SJSA1 (cell line): Measurements from ENCODE around the gene MAP3K5. TPM values are rescaled to one million over a fixed set of nuclear protein-coding genes. Genes with fewer than 3 reads are reported as not detected.
"Not testable (repeated sequence)": the region's sequence is repeated elsewhere in the genome, so short reads cannot be mapped to it uniquely, and the experiment has no call there.

Experiments
- DNase-seq, 2 experiments: peaks; one replicate each; pipeline ENCODE4 v3.0.0-alpha.2; 2015 to 2020; ENCODE audit warnings: low spot score in 2 of 2, low read depth in 1 of 2
- H3K27ac ChIP-seq: fragments of 250-450 bp; sonication (Bioruptor Pico); 2 replicates; pipeline ENCODE4 v1.5.1; 2020; ENCODE audit warnings: mild to moderate bottlenecking, moderate library complexity
- H3K27me3 ChIP-seq: fragments of 250-450 bp; sonication (Bioruptor Pico); replicated peaks from 2 replicates; pipeline ENCODE4 v1.5.1; 2020; ENCODE audit warnings: mild to moderate bottlenecking, moderate library complexity
- H3K36me3 ChIP-seq: fragments of 250-450 bp; sonication (Bioruptor Pico); 2 replicates; pipeline ENCODE4 v1.5.1; 2020; ENCODE audit warnings: mild to moderate bottlenecking
- H3K4me1 ChIP-seq: fragments of 250-450 bp; sonication (Bioruptor Pico); replicated peaks from 2 replicates; pipeline ENCODE4 v1.6.1; 2021; ENCODE audit warnings: mild to moderate bottlenecking
- H3K4me3 ChIP-seq: fragments of 250-450 bp; sonication (Bioruptor Pico); 2 replicates; pipeline ENCODE4 v1.5.1; 2020; ENCODE audit warnings: mild to moderate bottlenecking
- H3K9me3 ChIP-seq: fragments of 250-450 bp; sonication (Bioruptor Pico); replicated peaks from 2 replicates; pipeline ENCODE4 v1.5.1; 2020; ENCODE audit warnings: mild to moderate bottlenecking
- total RNA-seq: library from RNA; depleted of rRNA; stranded (reverse); fragments of >200 nt; shearing (Covaris generic); gene quantifications from 2 replicates; pipeline ENCODE4 v1.2.3, GENCODE V29; 2014

Gene MAP3K5
- total RNA-seq, 1 experiment from 2014 or later, result 10.7 TPM

DNA sequence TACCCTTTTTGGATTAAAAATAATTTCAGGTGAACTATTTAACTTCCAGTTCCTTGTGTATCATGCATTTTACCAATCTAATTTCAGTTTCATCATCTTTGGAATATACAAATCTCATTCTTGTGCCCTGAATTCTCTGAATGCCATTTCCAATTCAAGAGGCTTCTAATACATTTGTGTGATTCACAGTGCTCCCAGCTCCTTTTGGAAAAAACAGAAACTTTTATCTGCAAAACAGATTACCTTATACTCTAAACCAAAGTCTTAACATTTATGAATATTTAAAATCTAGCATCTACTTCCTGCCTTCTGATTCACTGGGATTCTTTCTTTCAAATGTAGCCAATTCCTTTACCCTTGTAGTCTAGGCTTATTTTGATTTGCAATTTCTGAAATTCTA, 19.0 kb upstream of the MAP3K5 start:
- DNase-seq, result no peak
- no peak overlapping the region for H3K27ac ChIP-seq

DNA sequence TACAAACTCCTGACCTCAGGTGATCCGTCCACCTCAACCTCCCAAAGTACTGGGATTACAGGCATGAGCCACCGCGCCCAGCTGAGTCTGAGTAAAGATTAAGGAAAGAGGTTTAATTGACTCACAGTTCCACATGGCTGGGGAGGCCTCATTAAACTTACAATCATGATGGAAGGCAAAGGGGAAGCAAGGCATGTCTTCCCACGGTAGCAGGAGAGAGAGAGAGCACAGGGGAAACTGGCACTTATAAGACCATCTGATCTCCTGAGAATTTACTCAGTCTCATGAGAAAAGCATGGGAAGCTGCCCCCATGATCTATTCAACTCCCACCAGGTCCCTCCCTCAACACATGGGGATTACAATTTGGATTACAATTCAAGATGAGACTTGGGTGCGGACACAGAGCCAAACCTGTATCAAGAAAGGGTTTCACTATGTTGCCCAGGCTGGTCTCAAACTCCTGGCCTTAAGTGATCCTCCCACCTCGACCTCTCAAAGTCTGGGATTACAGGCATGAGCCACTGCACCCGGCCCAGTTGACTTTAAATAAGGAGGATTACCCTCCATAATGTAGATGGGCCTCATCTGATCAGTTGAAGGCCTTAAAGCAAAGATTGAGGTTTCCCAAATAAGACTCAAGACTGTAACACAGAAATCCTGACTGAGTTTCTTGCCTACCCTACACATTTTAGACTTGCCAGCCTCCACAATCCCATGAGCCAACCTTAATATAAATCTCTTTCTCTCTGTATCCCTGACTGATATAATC, 17.0 kb upstream of the MAP3K5 start:
- H3K4me3 ChIP-seq, result no peak overlapping the region
- no peaks in the 10 kb centered on the region for H3K4me1 ChIP-seq
- no peak for DNase-seq

More for the DNA sequence above, 19.0 kb upstream of the MAP3K5 start:
- no peak overlapping the region for H3K4me3 ChIP-seq
- no peaks in the 10 kb centered on the region; the same call in 1 of the 2 replicates for H3K27me3 ChIP-seq
- H3K9me3 ChIP-seq, result no peaks in the 10 kb centered on the region
- H3K4me1 ChIP-seq, result no peaks in the 10 kb centered on the region
- no peaks in the 10 kb centered on the region for H3K36me3 ChIP-seq

DNA sequence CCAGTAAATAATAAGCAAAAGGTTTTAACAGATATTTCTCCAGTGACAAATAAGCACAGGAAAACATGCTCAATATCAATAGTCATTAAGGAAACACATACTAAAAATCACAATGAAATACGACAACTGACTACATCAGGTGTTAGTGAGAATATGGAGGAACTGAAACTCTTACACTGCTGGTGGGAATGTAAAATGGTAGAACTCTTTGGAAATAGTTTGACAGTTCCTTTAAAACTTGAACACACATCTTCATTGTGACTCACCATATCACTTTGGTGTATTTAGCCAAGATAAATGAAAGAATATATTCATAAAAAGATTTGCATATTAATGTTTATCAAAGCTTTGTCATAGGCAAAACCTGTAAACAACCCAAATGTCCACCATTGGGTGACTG, 11.3 kb upstream of the MAP3K5 start:
- H3K27ac ChIP-seq, result no peak overlapping the region
- no peaks in the 10 kb centered on the region for H3K4me1 ChIP-seq
- H3K27me3 ChIP-seq, result peaks cover 4% of the 10 kb centered on the region; the same call in 1 of the 2 replicates
- no peaks in the 10 kb centered on the region for H3K9me3 ChIP-seq
- DNase-seq, result no peak
- H3K36me3 ChIP-seq, result no peaks in the 10 kb centered on the region
- H3K4me3 ChIP-seq, result no peak overlapping the region

More for the DNA sequence above, 17.0 kb upstream of the MAP3K5 start:
- Histone ChIP-seq H3K36me3 (no peaks in the 10 kb centered on the region), H3K27ac (no peak overlapping the region), H3K9me3 (no peaks in the 10 kb centered on the region), H3K27me3 (no peaks in the 10 kb centered on the region; the same call in 1 of the 2 replicates)

DNA sequence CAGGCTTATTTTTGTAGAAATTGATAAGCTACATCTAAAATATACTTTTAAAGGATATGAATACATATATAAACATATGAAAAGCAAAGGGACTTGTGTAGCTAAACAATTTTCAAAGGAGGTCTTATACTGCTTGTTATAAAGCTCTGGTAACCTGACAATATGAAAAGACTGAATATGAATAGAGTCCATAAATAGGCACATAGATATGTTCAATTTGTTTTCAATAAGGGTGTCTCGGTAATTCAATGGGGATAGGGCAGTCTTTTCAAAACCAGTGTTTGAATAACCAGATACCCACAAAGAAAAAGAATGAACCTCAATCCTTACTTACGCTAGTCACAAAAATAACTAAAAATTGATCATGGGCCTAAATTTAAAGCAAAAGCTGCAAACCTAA, 9.3 kb upstream of the MAP3K5 start:
- no peak overlapping the region for H3K4me3 ChIP-seq
- peaks cover 4% of the 10 kb centered on the region; the same call in 1 of the 2 replicates for H3K27me3 ChIP-seq
- H3K27ac ChIP-seq, result no peak overlapping the region
- DNase-seq, result no peak
- H3K4me1 ChIP-seq, result no peaks in the 10 kb centered on the region
- no peaks in the 10 kb centered on the region for H3K9me3 ChIP-seq
- H3K36me3 ChIP-seq, result no peaks in the 10 kb centered on the region

DNA sequence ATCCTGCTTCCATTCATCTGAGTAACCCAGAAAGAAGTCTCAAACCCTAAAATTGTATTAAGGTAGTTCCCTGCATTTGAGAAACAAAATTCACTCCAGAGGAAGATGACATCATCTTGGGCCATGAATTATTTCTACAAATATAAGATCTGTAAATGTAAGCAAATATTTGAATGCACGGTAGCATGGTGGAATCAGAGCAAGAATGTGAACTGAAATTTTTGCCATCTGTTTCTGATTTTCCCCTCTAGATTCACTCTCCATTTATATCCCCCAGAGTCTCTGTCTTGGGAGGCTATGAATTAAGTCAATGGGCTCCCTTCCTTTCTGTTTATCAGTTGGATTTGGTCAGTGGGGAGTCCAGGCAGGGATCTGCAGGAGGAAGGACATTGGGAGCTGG, 5.8 kb upstream of the MAP3K5 start:
- Histone ChIP-seq H3K36me3 (no peaks in the 10 kb centered on the region), H3K4me3 (no peak overlapping the region), H3K27ac (no peak overlapping the region), H3K27me3 (0 out of 2 replicates have a peak, but pooled peaks cover 4% of the 10 kb centered on the region), H3K4me1 (peaks cover 5% of the 10 kb centered on the region), H3K9me3 (no peaks in the 10 kb centered on the region)
- DNase-seq, result no peak

DNA sequence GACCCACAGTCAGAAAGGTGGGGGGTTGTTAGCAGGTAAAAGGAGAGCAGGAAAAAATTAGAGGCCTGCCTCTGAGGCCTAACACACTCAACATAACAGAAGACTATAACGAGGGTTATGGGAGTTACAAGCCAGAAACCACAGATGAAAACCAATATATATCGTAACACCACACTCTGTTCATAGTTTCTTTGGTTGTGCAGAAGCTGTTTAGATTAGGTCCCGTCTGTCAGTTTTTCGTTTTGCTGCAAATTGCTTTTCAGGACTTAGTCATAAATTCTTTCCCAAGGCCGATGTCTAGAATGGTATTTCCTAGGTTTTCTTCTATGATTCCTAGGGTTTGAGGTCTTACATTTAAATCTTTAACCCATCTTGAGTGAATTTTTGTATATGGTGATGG, 3.7 kb upstream of the MAP3K5 start:
- no peaks in the 10 kb centered on the region for H3K27me3 ChIP-seq
- peaks cover 12% of the 10 kb centered on the region for H3K4me1 ChIP-seq
- no peak overlapping the region for H3K27ac ChIP-seq
- no peaks in the 10 kb centered on the region for H3K9me3 ChIP-seq
- H3K36me3 ChIP-seq, result peaks cover 13% of the 10 kb centered on the region
- no peak for DNase-seq
- H3K4me3 ChIP-seq, result no peak overlapping the region

DNA sequence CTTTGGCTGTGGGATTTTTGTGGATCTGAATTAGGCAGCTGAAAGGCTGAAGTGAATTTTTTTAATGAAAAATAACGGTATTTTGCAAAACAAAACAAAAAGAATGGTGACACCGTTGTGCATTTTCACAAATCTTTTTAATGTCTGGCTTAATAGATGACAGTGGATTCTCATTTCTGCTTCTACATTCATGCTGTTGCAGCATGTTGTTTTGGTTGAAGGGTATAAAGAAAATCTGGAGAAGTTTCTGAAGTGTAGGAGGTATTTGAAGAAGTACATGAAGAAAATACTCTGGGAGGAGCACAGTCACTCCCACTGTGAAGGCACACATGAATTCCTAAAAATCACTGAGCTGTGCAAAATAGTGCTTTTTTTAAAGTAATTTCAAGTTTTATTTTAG, 3.1 kb upstream of the MAP3K5 start:
- DNase-seq, result no peak
- H3K9me3 ChIP-seq, result no peaks in the 10 kb centered on the region
- no peaks in the 10 kb centered on the region for H3K27me3 ChIP-seq
- H3K4me3 ChIP-seq, result no peak overlapping the region
- peaks cover 13% of the 10 kb centered on the region for H3K36me3 ChIP-seq
- peaks cover 18% of the 10 kb centered on the region for H3K4me1 ChIP-seq
- H3K27ac ChIP-seq, result no peak overlapping the region

DNA sequence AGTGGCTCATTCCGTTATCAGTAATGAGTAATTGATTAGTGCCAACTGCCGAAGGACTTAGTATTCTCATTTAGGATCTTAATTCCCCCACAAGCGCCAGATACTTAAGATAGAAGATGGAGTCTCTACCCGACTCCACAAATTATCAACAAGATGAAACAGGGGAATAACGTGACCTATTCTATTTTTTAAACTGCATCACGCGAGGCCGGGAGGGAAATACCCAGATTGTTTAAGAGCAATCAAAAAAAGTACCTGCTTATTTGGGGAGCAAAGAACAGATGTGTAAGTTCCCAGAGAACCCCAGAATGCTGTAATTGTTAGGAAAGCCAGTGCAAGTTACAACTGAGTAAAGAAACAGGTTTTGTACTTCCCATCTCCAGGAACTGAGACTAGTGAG, 1.1 kb upstream of the MAP3K5 start:
- Histone ChIP-seq H3K27ac (no peak overlapping the region), H3K4me1 (peaks cover 35% of the 10 kb centered on the region), H3K27me3 (no peaks in the 10 kb centered on the region), H3K4me3 (peak overlapping the region; percentile 76), H3K9me3 (no peaks in the 10 kb centered on the region), H3K36me3 (peaks cover 13% of the 10 kb centered on the region)
- DNase-seq, result no peak

DNA sequence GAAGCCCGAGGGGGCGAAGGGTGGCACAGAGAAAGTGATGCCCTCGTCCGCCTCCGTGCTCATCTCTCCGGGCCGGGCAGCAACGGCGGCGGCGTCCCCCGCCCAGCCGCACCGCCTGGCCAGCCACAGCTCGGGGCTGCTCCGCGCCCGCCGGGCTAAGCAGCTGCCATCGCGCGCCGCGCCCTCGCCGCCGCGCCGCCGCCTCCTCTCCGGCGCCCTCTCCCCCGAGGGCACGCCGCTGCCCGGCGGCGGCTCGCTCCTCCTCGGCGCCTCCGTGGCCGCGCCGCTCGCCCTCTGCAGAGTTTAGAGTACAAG, 225 bp downstream of the MAP3K5 start:
- no peaks in the 10 kb centered on the region for H3K27me3 ChIP-seq
- H3K27ac ChIP-seq, result peak overlapping the region; percentile 71
- H3K4me1 ChIP-seq, result peaks cover 47% of the 10 kb centered on the region
- H3K36me3 ChIP-seq, result peaks cover 13% of the 10 kb centered on the region
- H3K4me3 ChIP-seq, result peak overlapping the region; percentile 76
- no peaks in the 10 kb centered on the region for H3K9me3 ChIP-seq
- DNase-seq, result no peak

DNA sequence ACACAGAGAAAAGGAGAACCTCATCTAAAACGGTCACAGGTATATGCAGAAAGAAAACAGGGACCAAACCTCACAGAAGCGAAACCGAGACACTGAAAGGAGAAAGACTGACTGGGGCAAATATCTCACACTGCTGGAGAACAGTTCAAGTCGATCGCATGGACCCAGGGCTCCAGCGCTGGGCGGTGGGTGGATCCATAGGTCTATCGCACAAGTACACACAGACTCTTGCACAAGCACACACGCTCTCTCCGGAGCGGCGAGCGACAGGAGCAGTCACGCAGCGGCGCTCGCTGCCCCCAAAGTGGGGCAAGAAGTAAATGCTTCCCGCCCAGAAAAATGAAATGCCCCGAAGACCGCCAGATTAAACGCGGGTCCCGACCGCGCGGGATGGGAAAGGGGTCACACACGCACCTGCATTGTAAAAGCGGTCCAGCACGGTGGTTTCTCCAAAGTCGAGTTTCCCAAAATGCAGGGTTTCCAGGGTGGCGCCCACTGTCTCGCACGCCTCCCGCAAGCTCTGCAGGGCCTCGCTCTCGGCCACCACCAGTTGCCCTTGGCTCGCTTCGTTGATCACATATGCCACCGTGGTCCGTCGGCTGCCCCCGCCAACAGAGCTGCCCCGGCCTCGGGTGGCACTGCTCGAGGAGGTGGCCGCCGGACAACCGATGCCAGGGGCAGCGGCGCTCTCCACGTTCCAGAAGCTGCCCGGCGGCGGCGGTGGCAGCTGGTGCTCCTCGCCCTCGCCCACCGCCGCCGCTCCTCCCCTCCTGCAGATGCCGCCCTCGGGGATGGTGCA, 782 bp downstream of the MAP3K5 start:
- peaks cover 49% of the 10 kb centered on the region for H3K4me1 ChIP-seq

DNA sequence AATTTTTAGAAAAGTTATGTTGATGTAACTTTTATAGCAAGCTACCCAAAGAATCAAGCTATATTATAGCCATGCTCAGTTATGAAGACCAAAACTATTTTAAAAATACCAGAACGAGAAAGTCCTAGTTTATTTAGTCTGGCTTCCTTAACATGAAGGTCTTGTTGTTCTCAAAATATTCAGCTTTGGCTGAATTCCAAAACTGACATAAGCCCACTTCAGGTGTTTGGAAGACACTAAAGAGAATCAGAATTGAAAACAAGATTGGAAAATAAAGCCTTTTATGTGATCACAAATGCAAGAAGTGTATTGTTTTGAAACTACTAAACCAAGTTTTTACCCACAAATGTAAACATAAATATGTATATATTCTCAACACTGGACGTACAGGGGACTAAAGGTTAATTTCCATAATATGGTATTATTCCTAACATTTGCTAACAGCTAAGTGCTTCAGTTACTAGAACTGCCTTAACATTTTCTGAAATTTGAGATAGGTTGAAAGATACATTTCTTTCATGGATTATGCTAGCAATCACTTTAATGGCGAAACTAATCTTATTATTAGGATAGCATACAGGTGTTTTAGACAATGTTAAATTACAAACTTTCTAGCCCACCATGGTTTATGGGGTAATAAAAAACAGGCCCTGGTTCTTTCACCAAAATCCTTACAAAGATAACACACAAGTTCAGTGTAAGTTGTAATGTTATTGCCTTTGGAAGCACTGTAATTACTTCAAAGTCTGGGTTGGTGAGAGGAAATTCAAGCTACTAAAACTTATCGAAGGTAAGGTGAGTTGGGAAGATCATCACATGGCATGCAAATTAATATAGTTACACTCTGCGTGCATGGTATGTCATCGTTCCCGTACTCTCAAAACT, 1.6 kb downstream of the MAP3K5 start:
- no peaks in the 10 kb centered on the region for H3K27me3 ChIP-seq
- H3K36me3 ChIP-seq, result peaks cover 13% of the 10 kb centered on the region
- peak overlapping the region; percentile 76 for H3K4me3 ChIP-seq
- no peak for DNase-seq
- no peak overlapping the region for H3K27ac ChIP-seq
- H3K9me3 ChIP-seq, result no peaks in the 10 kb centered on the region
- peaks cover 49% of the 10 kb centered on the region for H3K4me1 ChIP-seq

More for the DNA sequence above, 782 bp downstream of the MAP3K5 start:
- Histone ChIP-seq H3K36me3 (peaks cover 13% of the 10 kb centered on the region), H3K27me3 (no peaks in the 10 kb centered on the region), H3K4me3 (peak overlapping the region; percentile 76), H3K27ac (peak overlapping the region; percentile 15; the same call in 1 of the 2 replicates), H3K9me3 (no peaks in the 10 kb centered on the region)
- peak; percentile 53 to 60 for DNase-seq

DNA sequence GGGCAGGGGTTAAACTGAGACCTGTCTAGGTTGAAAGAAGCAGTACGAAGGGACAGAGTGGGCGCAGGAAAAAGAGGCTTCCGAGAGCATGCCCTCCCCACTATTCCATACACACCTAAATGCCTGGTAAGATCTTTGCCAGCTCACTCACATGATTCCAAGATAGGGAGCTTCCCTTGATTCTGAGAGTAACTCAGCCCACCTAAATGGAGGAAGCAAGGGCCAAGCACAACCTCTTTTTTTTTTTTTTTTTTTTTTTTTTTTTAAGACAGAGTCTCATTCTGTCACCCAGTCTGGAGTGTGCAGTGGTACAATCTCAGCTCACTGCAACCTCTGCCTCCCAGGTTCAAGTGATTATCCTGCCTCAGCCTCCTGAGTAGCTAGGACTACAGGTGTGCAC, 2.8 kb downstream of the MAP3K5 start:
- H3K27me3 ChIP-seq, H3K9me3 ChIP-seq, H3K4me3 ChIP-seq, DNase-seq: not testable (repeated sequence)
- Histone ChIP-seq H3K4me1 (peaks cover 49% of the 10 kb centered on the region), H3K27ac (peak overlapping the region; percentile 77; the same call in 1 of the 2 replicates), H3K36me3 (peaks cover 13% of the 10 kb centered on the region)

DNA sequence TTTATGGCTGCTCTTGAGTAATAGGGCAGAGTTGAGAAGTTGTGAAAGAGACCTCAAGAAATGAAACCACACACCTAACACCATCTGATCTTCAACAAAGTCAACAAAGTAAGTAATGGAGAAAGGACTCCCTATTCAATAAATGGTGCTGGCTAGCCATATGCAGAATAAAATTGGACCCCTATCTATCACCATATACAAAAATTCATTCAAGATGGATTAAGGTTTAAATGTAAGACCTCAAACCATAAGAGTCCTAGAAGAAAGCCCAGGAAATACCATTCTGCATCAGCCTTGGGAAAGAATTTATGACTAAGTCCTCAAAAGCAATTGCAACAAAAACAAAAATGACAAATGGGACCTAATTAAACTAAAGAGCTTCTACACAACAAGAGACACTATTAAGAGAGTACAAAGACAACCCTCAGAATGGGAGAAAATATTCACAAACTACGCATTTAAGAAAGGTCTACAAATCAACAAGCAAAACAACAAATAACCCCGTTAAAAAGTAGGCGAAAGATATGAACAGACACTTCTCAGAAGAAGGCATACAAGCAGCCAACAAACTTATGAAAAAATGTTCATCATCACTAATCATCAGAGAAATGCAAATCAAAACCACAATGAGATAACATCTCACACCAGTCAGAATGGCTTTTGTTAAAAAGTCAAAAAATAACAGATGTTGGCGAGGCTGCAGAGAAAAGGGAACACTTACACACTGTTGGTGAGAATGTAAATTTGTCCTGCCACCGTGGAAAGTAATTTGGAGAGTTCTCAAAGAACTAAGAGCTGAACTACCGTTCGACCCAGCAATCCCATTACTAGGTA, 4.0 kb downstream of the MAP3K5 start:
- H3K4me1 ChIP-seq, result peaks cover 51% of the 10 kb centered on the region
- H3K27ac ChIP-seq, result peak overlapping the region; percentile 77
- H3K36me3 ChIP-seq, result peaks cover 13% of the 10 kb centered on the region
- peak in 1 of 2 experiments; percentile 82 for DNase-seq
- no peaks in the 10 kb centered on the region for H3K27me3 ChIP-seq
- H3K9me3 ChIP-seq, result no peaks in the 10 kb centered on the region
- H3K4me3 ChIP-seq, result no peak overlapping the region
